Ishikawa (cell line): Measurements from ENCODE around the gene GJD4.

Source experiments
- CEBPB ChIP-seq: IDR thresholded peaks from 2 replicates; pipeline ENCODE4 v1.6.1; 2012
- CREB1 ChIP-seq: IDR thresholded peaks from 2 replicates; pipeline ENCODE4 v1.6.1; 2012; ENCODE audit warnings: low read depth
- EP300 ChIP-seq: IDR thresholded peaks from 2 replicates; pipeline ENCODE4 v1.6.1; 2012; ENCODE audit warnings: borderline replicate concordance
- FOXM1 ChIP-seq: IDR thresholded peaks from 2 replicates; pipeline ENCODE4 v1.6.1; 2012; ENCODE audit warnings: low read depth, borderline replicate concordance
- NFIC ChIP-seq: IDR thresholded peaks from 2 replicates; pipeline ENCODE4 v1.6.1; 2012
- RAD21 ChIP-seq: IDR thresholded peaks from 2 replicates; pipeline ENCODE4 v1.6.1; 2012; ENCODE audit warnings: low read depth
- TAF1 ChIP-seq: IDR thresholded peaks from 2 replicates; pipeline ENCODE4 v1.6.1; 2012; ENCODE audit warnings: low read depth, mild to moderate bottlenecking
- TCF12 ChIP-seq: IDR thresholded peaks from 2 replicates; pipeline ENCODE4 v1.6.1; 2012; ENCODE audit warnings: low read depth
- TEAD4 ChIP-seq: IDR thresholded peaks from 2 replicates; pipeline ENCODE4 v1.6.1; 2012
- YY1 ChIP-seq: IDR thresholded peaks from 2 replicates; pipeline ENCODE4 v1.6.1; 2012; ENCODE audit warnings: low read depth
- ZBTB7A ChIP-seq: IDR thresholded peaks from 2 replicates; pipeline ENCODE4 v1.6.1; 2012; ENCODE audit warnings: low read depth
- TF ChIP-seq, protein P1 (sequence below): IDR thresholded peaks from 2 replicates; pipeline ENCODE4 v1.6.1; 2012; ENCODE audit warnings: low read depth, mild to moderate bottlenecking
- TF ChIP-seq, protein P2 (sequence below): IDR thresholded peaks from 2 replicates; pipeline ENCODE4 v1.6.1; 2012
- TF ChIP-seq, protein P3 (sequence below): IDR thresholded peaks from 2 replicates; pipeline ENCODE4 v1.6.1; 2012

DNA sequence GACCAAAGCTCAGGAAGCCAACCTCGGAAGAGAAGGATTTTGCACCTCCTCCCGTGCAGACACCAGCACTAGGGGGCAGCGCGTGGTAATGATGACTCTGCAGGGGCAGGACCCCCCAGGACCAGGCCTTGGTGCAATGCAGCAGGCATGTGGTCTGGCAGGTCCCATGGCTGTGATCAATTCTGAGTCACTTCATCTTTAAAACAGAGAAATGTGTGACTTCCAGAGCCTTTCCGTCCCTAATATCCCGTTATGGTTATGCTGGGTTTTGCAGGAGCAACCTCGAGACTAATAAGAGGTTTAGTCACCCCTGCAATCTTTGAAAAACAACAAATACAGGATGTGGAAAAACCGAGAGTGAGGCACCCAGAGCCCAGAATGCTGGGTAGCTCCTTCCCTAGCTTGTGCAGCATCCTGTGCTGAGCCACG is 30.2 kb upstream of the GJD4 start:
- no peak for TF ChIP-seq FOXM1
- no peak for TF ChIP-seq YY1
- TF ChIP-seq RAD21 = no peak
- TF ChIP-seq, protein P1, sequence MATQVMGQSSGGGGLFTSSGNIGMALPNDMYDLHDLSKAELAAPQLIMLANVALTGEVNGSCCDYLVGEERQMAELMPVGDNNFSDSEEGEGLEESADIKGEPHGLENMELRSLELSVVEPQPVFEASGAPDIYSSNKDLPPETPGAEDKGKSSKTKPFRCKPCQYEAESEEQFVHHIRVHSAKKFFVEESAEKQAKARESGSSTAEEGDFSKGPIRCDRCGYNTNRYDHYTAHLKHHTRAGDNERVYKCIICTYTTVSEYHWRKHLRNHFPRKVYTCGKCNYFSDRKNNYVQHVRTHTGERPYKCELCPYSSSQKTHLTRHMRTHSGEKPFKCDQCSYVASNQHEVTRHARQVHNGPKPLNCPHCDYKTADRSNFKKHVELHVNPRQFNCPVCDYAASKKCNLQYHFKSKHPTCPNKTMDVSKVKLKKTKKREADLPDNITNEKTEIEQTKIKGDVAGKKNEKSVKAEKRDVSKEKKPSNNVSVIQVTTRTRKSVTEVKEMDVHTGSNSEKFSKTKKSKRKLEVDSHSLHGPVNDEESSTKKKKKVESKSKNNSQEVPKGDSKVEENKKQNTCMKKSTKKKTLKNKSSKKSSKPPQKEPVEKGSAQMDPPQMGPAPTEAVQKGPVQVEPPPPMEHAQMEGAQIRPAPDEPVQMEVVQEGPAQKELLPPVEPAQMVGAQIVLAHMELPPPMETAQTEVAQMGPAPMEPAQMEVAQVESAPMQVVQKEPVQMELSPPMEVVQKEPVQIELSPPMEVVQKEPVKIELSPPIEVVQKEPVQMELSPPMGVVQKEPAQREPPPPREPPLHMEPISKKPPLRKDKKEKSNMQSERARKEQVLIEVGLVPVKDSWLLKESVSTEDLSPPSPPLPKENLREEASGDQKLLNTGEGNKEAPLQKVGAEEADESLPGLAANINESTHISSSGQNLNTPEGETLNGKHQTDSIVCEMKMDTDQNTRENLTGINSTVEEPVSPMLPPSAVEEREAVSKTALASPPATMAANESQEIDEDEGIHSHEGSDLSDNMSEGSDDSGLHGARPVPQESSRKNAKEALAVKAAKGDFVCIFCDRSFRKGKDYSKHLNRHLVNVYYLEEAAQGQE = no peak
- TF ChIP-seq TAF1 = no peak
- TF ChIP-seq TEAD4 = no peak
- TF ChIP-seq, protein P2, sequence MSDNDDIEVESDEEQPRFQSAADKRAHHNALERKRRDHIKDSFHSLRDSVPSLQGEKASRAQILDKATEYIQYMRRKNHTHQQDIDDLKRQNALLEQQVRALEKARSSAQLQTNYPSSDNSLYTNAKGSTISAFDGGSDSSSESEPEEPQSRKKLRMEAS = no peak
- TF ChIP-seq, protein P3, sequence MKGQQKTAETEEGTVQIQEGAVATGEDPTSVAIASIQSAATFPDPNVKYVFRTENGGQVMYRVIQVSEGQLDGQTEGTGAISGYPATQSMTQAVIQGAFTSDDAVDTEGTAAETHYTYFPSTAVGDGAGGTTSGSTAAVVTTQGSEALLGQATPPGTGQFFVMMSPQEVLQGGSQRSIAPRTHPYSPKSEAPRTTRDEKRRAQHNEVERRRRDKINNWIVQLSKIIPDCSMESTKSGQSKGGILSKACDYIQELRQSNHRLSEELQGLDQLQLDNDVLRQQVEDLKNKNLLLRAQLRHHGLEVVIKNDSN = no peak
- no peak for TF ChIP-seq ZBTB7A
- TF ChIP-seq EP300 = no peak
- TF ChIP-seq CEBPB = no peak
- no peak for TF ChIP-seq CREB1
- TF ChIP-seq TCF12 = no peak
- TF ChIP-seq NFIC = no peak
